NCI-H2171 treated with DMSO at 0.1 percent for 48 hours (cell line): ENCODE measurements around the gene RSPH9.

Source experiments
- DNase-seq: peaks from one replicate; lab custom pipeline; 2025; lab: John Stamatoyannopoulos, UW

RSPH9 gene

GRCh38 chr6:43712579-43712978, 67.7 kb downstream of the RSPH9 start:
- DNase-seq: peak; percentile 3

- peak; percentile 4 for DNase-seq
Measured at GRCh38 chr6:43713643-43714310, 68.9 kb downstream of the RSPH9 start.

- DNase-seq: no peak
Measured at GRCh38 chr6:43714311-43715055, 69.6 kb downstream of the RSPH9 start.

GRCh38 chr6:43715056-43715788, 70.4 kb downstream of the RSPH9 start:
- DNase-seq: no peak

GRCh38 chr6:43716099-43716498, 71.3 kb downstream of the RSPH9 start:
- DNase-seq: peak; percentile 34

GRCh38 chr6:43717389-43717788, 72.6 kb downstream of the RSPH9 start:
- no peak for DNase-seq

- no peak for DNase-seq
Measured at GRCh38 chr6:43717822-43718221, 73.0 kb downstream of the RSPH9 start.

GRCh38 chr6:43718387-43719105, 73.7 kb downstream of the RSPH9 start:
- DNase-seq: no peak

GRCh38 chr6:43719511-43719910, 74.7 kb downstream of the RSPH9 start:
- DNase-seq: no peak

GRCh38 chr6:43720999-43721398, 76.2 kb downstream of the RSPH9 start:
- DNase-seq: no peak
